ENCODE data around the gene CCDC39. TPM values are rescaled to one million over a fixed set of nuclear protein-coding genes. Genes with fewer than 3 reads are reported as not detected.
A peak's percentile ranks its signal among the peaks of the same experiment; 100 is the strongest.

Gene CCDC39
- total and polyA plus RNA-seq, 9 of the 15 experiments (the other 6 are each of a cell fraction or from before 2014, with no cell fraction given): not detected

DNA sequence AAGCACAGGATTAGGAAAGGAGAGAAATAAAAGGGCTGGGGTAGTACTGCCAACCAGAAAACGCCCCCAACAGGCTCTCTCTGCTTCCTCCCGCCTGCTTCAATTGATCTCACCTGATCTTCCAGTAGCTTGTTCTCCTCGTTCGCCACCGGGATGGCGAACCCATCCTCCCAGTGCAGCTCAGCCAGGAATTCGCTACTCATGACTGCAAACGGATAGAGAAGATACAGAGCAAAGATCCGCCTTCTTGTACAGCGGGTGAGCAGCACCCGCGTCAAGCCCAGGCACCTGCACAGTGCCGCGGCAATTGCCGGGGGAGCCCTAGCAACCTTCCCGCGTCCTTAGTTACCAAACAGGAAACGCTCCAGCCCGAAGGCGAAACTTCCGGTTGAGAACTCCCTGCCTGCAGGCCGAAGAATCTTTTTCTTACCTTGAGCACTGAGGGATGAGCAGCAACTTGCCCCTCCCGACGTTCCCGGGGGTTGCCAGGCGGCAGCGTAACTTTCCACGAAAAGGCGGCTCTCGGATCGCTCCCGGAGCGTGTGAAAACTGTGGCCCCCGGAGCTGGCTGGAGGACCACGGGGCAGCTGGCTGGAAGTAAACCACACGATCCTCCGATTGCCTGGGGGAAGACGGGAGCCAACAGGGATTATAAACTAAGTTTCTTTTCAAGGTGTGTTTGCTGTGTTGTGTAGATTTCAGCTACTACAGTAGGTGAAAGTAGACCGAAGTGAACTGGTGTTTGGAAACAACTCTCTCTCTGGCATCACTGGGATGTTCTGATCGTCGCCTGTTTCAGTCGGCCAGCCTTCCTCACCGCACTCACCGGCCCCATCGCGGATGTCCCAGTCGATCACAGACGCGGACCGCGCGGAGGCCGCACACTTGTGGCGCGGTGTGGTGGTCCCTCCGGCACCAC is at the start of gene CCDC39 (continued):
- TF ChIP-seq, protein P1, sequence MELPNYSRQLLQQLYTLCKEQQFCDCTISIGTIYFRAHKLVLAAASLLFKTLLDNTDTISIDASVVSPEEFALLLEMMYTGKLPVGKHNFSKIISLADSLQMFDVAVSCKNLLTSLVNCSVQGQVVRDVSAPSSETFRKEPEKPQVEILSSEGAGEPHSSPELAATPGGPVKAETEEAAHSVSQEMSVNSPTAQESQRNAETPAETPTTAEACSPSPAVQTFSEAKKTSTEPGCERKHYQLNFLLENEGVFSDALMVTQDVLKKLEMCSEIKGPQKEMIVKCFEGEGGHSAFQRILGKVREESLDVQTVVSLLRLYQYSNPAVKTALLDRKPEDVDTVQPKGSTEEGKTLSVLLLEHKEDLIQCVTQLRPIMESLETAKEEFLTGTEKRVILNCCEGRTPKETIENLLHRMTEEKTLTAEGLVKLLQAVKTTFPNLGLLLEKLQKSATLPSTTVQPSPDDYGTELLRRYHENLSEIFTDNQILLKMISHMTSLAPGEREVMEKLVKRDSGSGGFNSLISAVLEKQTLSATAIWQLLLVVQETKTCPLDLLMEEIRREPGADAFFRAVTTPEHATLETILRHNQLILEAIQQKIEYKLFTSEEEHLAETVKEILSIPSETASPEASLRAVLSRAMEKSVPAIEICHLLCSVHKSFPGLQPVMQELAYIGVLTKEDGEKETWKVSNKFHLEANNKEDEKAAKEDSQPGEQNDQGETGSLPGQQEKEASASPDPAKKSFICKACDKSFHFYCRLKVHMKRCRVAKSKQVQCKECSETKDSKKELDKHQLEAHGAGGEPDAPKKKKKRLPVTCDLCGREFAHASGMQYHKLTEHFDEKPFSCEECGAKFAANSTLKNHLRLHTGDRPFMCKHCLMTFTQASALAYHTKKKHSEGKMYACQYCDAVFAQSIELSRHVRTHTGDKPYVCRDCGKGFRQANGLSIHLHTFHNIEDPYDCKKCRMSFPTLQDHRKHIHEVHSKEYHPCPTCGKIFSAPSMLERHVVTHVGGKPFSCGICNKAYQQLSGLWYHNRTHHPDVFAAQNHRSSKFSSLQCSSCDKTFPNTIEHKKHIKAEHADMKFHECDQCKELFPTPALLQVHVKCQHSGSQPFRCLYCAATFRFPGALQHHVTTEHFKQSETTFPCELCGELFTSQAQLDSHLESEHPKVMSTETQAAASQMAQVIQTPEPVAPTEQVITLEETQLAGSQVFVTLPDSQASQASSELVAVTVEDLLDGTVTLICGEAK (IDR thresholded peaks at IDR 0.05): peak; percentile 76
- TF ChIP-seq, protein P1 (CRISPR knock-in tag; IDR thresholded peaks at IDR 0.05): no peak
- TF ChIP-seq ZNF551 (CRISPR knock-in tag; IDR thresholded peaks at IDR 0.05): no peak
- no peak for TF ChIP-seq DDX20 (tag; IDR thresholded peaks at IDR 0.05; ENCODE audit: low read depth)
- no peak for TF ChIP-seq KLF6 (CRISPR knock-in tag; IDR thresholded peaks at IDR 0.05; ENCODE audit: borderline replicate concordance)
- no peak for TF ChIP-seq ZNF644 (tag; IDR thresholded peaks at IDR 0.05; ENCODE audit: low read depth)
- TF ChIP-seq FOXK2 (conservative IDR thresholded peaks at IDR 0.05 in 1 of 2, IDR thresholded peaks at IDR 0.05 in 1 of 2; ENCODE audit: low read depth in 2 of 2): no peak
- no peak for TF ChIP-seq BDP1 (IDR thresholded peaks at IDR 0.05; ENCODE audit: insufficient read depth, insufficient read length)
- TF ChIP-seq, protein P2, sequence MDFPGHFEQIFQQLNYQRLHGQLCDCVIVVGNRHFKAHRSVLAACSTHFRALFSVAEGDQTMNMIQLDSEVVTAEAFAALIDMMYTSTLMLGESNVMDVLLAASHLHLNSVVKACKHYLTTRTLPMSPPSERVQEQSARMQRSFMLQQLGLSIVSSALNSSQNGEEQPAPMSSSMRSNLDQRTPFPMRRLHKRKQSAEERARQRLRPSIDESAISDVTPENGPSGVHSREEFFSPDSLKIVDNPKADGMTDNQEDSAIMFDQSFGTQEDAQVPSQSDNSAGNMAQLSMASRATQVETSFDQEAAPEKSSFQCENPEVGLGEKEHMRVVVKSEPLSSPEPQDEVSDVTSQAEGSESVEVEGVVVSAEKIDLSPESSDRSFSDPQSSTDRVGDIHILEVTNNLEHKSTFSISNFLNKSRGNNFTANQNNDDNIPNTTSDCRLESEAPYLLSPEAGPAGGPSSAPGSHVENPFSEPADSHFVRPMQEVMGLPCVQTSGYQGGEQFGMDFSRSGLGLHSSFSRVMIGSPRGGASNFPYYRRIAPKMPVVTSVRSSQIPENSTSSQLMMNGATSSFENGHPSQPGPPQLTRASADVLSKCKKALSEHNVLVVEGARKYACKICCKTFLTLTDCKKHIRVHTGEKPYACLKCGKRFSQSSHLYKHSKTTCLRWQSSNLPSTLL (IDR thresholded peaks at IDR 0.05): no peak
- TF ChIP-seq GABPA (tag; conservative IDR thresholded peaks at IDR 0.05; ENCODE audit: low read depth): peak; percentile 75
- TF ChIP-seq, protein P3, sequence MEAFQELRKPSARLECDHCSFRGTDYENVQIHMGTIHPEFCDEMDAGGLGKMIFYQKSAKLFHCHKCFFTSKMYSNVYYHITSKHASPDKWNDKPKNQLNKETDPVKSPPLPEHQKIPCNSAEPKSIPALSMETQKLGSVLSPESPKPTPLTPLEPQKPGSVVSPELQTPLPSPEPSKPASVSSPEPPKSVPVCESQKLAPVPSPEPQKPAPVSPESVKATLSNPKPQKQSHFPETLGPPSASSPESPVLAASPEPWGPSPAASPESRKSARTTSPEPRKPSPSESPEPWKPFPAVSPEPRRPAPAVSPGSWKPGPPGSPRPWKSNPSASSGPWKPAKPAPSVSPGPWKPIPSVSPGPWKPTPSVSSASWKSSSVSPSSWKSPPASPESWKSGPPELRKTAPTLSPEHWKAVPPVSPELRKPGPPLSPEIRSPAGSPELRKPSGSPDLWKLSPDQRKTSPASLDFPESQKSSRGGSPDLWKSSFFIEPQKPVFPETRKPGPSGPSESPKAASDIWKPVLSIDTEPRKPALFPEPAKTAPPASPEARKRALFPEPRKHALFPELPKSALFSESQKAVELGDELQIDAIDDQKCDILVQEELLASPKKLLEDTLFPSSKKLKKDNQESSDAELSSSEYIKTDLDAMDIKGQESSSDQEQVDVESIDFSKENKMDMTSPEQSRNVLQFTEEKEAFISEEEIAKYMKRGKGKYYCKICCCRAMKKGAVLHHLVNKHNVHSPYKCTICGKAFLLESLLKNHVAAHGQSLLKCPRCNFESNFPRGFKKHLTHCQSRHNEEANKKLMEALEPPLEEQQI (IDR thresholded peaks at IDR 0.05): no peak

All from K562 (cell line).